ENCODE measurements around the gene FLRT2. TPM values are rescaled to one million over a fixed set of nuclear protein-coding genes. Genes with fewer than 3 reads are reported as not detected.

Gene FLRT2
- total RNA-seq, 1 experiment from 2014 or later, result 0.07 TPM

GRCh38 chr14:85572845-85573244 is 42.9 kb downstream of the FLRT2 start:
- Histone ChIP-seq H3K9me3 (ENCODE audit: low read length) (no peaks in the 10 kb centered on the region), H4K20me1 (ENCODE audit: low read length) (no peaks in the 10 kb centered on the region), H3K4me2 (ENCODE audit: low read length) (no peak overlapping the region), H3K79me2 (ENCODE audit: low read length) (no peaks in the 10 kb centered on the region), H2AFZ (ENCODE audit: low read length) (no peak overlapping the region), H3K4me3 (ENCODE audit: low read length) (no peak overlapping the region), H3K36me3 (ENCODE audit: low read depth, low read length) (no peaks in the 10 kb centered on the region), H3F3A (ENCODE audit: low read length, unreplicated experiment) (no peaks in the 10 kb centered on the region), H3K9ac (ENCODE audit: low read length) (no peak overlapping the region), H3K27ac (ENCODE audit: low read length) (no peak overlapping the region), H3K4me1 (ENCODE audit: insufficient read depth, low read length) (peaks cover 11% of the 10 kb centered on the region), H3K9me2 (replicated peaks; ENCODE audit: low read length) (no peaks in the 10 kb centered on the region), H3K27me3 (ENCODE audit: low read length) (no peaks in the 10 kb centered on the region)
- no TSS peak for BruUV-seq (replicated peaks)
- CTCF ChIA-PET, result no interaction called here
- intact Hi-C loops (cut with micrococcal nuclease), result no loop called here
- no peak for TF ChIP-seq EZH2phosphoT487 (IDR thresholded peaks at IDR 0.05; ENCODE audit: borderline replicate concordance, low read length)
- TF ChIP-seq EZH2 (IDR thresholded peaks at IDR 0.05; ENCODE audit: low read length, unreplicated experiment), result no peak
- no peak for TF ChIP-seq CTCF (conservative IDR thresholded peaks at IDR 0.05; ENCODE audit: low read depth, low read length)
- POLR2A ChIA-PET (ENCODE audit: unreplicated experiment), result no interaction called here
- ATAC-seq (no peak), DNase-seq (peak; percentile 70)

- Histone ChIP-seq H3K4me3 (ENCODE audit: low read length) (no peak overlapping the region), H3K4me1 (ENCODE audit: insufficient read depth, low read length) (peaks cover 11% of the 10 kb centered on the region), H3F3A (ENCODE audit: low read length, unreplicated experiment) (no peaks in the 10 kb centered on the region), H3K79me2 (ENCODE audit: low read length) (no peaks in the 10 kb centered on the region), H3K27ac (ENCODE audit: low read length) (no peak overlapping the region), H3K27me3 (ENCODE audit: low read length) (no peaks in the 10 kb centered on the region), H3K9me2 (replicated peaks; ENCODE audit: low read length) (no peaks in the 10 kb centered on the region), H3K36me3 (ENCODE audit: low read depth, low read length) (no peaks in the 10 kb centered on the region), H3K4me2 (ENCODE audit: low read length) (no peak overlapping the region), H4K20me1 (ENCODE audit: low read length) (no peaks in the 10 kb centered on the region), H3K9me3 (ENCODE audit: low read length) (no peaks in the 10 kb centered on the region), H3K9ac (ENCODE audit: low read length) (no peak overlapping the region), H2AFZ (ENCODE audit: low read length) (no peak overlapping the region)
- intact Hi-C loops (cut with micrococcal nuclease), result no loop called here
- ChIA-PET POLR2A (ENCODE audit: unreplicated experiment) (no interaction called here), CTCF (no interaction called here)
- DNase-seq (no peak), ATAC-seq (no peak)
- TF ChIP-seq CTCF (conservative IDR thresholded peaks at IDR 0.05; ENCODE audit: low read depth, low read length), result no peak
- TF ChIP-seq EZH2phosphoT487 (IDR thresholded peaks at IDR 0.05; ENCODE audit: borderline replicate concordance, low read length), result no peak
- TF ChIP-seq EZH2 (IDR thresholded peaks at IDR 0.05; ENCODE audit: low read length, unreplicated experiment), result no peak
- BruUV-seq (replicated peaks), result no TSS peak
Observed at GRCh38 chr14:85573406-85573805, 43.5 kb downstream of the FLRT2 start.

- BruUV-seq (replicated peaks), result no TSS peak
- Histone ChIP-seq H3K4me1 (ENCODE audit: insufficient read depth, low read length) (peaks cover 11% of the 10 kb centered on the region), H3K36me3 (ENCODE audit: low read depth, low read length) (no peaks in the 10 kb centered on the region), H4K20me1 (ENCODE audit: low read length) (no peaks in the 10 kb centered on the region), H3K79me2 (ENCODE audit: low read length) (no peaks in the 10 kb centered on the region), H3K27me3 (ENCODE audit: low read length) (no peaks in the 10 kb centered on the region), H2AFZ (ENCODE audit: low read length) (no peak overlapping the region), H3K4me2 (ENCODE audit: low read length) (no peak overlapping the region), H3K27ac (ENCODE audit: low read length) (no peak overlapping the region), H3K4me3 (ENCODE audit: low read length) (no peak overlapping the region), H3K9ac (ENCODE audit: low read length) (no peak overlapping the region), H3K9me3 (ENCODE audit: low read length) (no peaks in the 10 kb centered on the region), H3K9me2 (replicated peaks; ENCODE audit: low read length) (no peaks in the 10 kb centered on the region), H3F3A (ENCODE audit: low read length, unreplicated experiment) (no peaks in the 10 kb centered on the region)
- ChIA-PET POLR2A (ENCODE audit: unreplicated experiment) (no interaction called here), CTCF (no interaction called here)
- ATAC-seq (no peak), DNase-seq (no peak)
- intact Hi-C loops (cut with micrococcal nuclease), result no loop called here
- TF ChIP-seq EZH2phosphoT487 (IDR thresholded peaks at IDR 0.05; ENCODE audit: borderline replicate concordance, low read length) (no peak), EZH2 (IDR thresholded peaks at IDR 0.05; ENCODE audit: low read length, unreplicated experiment) (no peak), CTCF (conservative IDR thresholded peaks at IDR 0.05; ENCODE audit: low read depth, low read length) (no peak)
Observed at GRCh38 chr14:85574853-85575616, 45.1 kb downstream of the FLRT2 start.

All from PC-3 (cell line).